Kidney (tissue), 14 donors: ENCODE data around the gene ZMYM3. TPM values are rescaled to one million over a fixed set of nuclear protein-coding genes. Genes with fewer than 3 reads are reported as not detected.

Source experiments
- DNase-seq, 5 donors: peaks; one replicate each; pipeline ENCODE4 v3.0.0-alpha.2; 2013 to 2020
- FAIRE-seq: peaks from 2 replicates; lab custom pipeline; 2012; peaks lifted over from hg19 to GRCh38; lab: Jason Lieb, UNC
- H3K27ac ChIP-seq, 2 donors: one replicate each; pipeline ENCODE4 v1.7.0; 2013; ENCODE audit warnings: low read depth in 2 of 2, low read length in 2 of 2, inconsistent platforms in 1 of 2
- H3K27me3 ChIP-seq: one replicate; pipeline ENCODE4 v1.7.1; 2013; ENCODE audit warnings: low read length, inconsistent platforms; ENCODE audit not compliant: control insufficient read depth, insufficient read depth
- H3K36me3 ChIP-seq, 3 donors: one replicate each; pipeline versions ENCODE4 v1.7.0 to v1.7.1; 2013; ENCODE audit warnings: low read length in 3 of 3, control low read depth in 1 of 3, inconsistent platforms in 1 of 3; ENCODE audit not compliant: insufficient read depth in 3 of 3, control insufficient read depth in 2 of 3
- H3K4me1 ChIP-seq, 3 donors: one replicate each; pipeline versions ENCODE4 v1.7.0 to v1.7.1; 2013; ENCODE audit warnings: low read length in 3 of 3, inconsistent platforms in 1 of 3, low read depth in 1 of 3; ENCODE audit not compliant: control insufficient read depth in 2 of 3, insufficient read depth in 2 of 3
- H3K4me3 ChIP-seq, 3 donors: one replicate each; pipeline versions ENCODE4 v1.7.0 to v1.8.1; 2013; ENCODE audit warnings: low read length in 3 of 3, control low read depth in 1 of 3, inconsistent platforms in 1 of 3
- H3K9ac ChIP-seq, 3 donors: one replicate each; pipeline versions ENCODE4 v1.7.0 to v1.7.1; 2013; ENCODE audit warnings: low read length in 3 of 3, control low read depth in 1 of 3, inconsistent platforms in 1 of 3
- H3K9me3 ChIP-seq, 3 donors: one replicate each; pipeline versions ENCODE4 v1.7.0 to v1.7.1; 2013; ENCODE audit warnings: low read length in 3 of 3, control low read depth in 1 of 3, inconsistent platforms in 1 of 3; ENCODE audit not compliant: control insufficient read depth in 2 of 3, insufficient read depth in 1 of 3
- intact Hi-C: fragments of 100-400 bp; cut with DNase I; formaldehyde crosslinking; loops from one replicate; pipeline ENCODE4 v1.11.1; 2022
- polyA plus RNA-seq: library from polyadenylated mRNA; stranded (reverse); fragments of 350-450 nt; fragmentation: Illumina TruSeq; extraction: RNeasy Lipid Tissue Mini Kit (QIAGEN cat#74804); gene quantifications from one replicate; pipeline ENCODE4 v1.2.3, GENCODE V29; 2014; ENCODE audit warnings: low read depth, low replicate concordance; ENCODE audit not compliant: insufficient read depth
- total RNA-seq: library from RNA; stranded (reverse); fragmentation: NEBNext Ultra II Directional; extraction: Animal tissue kit (Norgen Biotek cat#: 25700); gene quantifications from one replicate; pipeline ENCODE4 v1.2.1, GENCODE V29; 2021
- TF ChIP-seq, protein P1 (sequence below): IDR thresholded peaks from 3 replicates; pipeline ENCODE4 v1.5.1; 2012; ENCODE audit warnings: mild to moderate bottlenecking, moderate library complexity, borderline replicate concordance; ENCODE audit not compliant: insufficient read depth; ENCODE audit errors: extremely low read depth
- donor health status: control.
- donor health status: control.
- donor health status: control.
- donor health status: control.
- donor health status: control.
- donor health status: DM: yes; HTN: yes; CAD: no.
- donor health status: Normal renal cell carcinoma (clear cell type).

The ZMYM3 gene
- total and polyA plus RNA-seq, 2 donors from 2014 or later, result 9.7 to 26.7 TPM

DNA sequence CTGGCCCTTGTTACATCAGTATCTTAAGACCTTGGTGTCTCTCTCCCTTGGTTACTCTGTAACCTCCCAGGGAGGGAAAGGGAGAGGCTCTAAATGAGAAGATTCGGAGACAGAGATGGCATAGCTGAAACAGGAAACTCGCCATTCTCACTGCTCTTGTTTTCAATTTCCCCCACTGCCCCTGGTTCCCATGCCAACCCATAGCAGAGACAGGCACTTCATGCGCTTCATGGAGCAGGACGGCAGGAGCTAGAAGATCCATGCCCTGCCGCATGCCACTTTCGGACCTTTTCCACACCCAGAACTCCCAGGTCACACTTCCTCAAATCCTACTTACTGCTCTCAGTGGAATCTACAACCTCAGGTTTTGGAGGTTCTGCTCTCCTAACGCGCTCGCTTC lies 3.1 kb downstream of the ZMYM3 start:
- no peak overlapping the region for H3K9ac ChIP-seq
- no peaks in the 10 kb centered on the region for H3K9me3 ChIP-seq
- no peak overlapping the region for H3K27ac ChIP-seq
- no peak for FAIRE-seq
- peaks cover 0 to 2% (median 0%) of the 10 kb centered on the region in 3 donors for H3K4me1 ChIP-seq
- peak overlapping the region in 1 of 3 donors; percentile 2 for H3K4me3 ChIP-seq
- peak in 4 of 5 donors; percentile 43 to 70 (median 62) for DNase-seq
- H3K36me3 ChIP-seq, result peaks cover 2 to 26% (median 11%) of the 10 kb centered on the region in 3 donors
- no peaks in the 10 kb centered on the region for H3K27me3 ChIP-seq
- intact Hi-C loops, result no loop called here
- TF ChIP-seq, protein P1, sequence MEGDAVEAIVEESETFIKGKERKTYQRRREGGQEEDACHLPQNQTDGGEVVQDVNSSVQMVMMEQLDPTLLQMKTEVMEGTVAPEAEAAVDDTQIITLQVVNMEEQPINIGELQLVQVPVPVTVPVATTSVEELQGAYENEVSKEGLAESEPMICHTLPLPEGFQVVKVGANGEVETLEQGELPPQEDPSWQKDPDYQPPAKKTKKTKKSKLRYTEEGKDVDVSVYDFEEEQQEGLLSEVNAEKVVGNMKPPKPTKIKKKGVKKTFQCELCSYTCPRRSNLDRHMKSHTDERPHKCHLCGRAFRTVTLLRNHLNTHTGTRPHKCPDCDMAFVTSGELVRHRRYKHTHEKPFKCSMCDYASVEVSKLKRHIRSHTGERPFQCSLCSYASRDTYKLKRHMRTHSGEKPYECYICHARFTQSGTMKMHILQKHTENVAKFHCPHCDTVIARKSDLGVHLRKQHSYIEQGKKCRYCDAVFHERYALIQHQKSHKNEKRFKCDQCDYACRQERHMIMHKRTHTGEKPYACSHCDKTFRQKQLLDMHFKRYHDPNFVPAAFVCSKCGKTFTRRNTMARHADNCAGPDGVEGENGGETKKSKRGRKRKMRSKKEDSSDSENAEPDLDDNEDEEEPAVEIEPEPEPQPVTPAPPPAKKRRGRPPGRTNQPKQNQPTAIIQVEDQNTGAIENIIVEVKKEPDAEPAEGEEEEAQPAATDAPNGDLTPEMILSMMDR, result no peak

DNA sequence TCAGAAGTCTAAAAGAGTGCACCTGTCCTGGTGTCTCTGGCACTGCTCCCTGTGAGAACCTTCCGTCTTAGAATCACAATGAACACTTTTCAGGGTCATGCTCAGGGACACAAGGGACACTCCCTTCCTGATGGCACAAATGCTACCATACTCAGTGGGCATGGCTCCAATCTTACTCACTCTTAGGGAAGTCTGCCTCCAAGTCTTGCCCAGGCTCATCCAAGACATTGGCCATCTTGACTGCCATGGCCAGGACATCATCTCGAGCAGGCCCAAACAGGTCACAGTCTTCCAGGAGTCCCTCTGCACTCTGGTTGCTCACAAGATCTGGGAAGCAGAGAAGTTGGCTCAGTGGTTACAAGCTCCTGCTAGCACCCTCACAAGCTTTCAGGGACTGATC lies 8.8 kb downstream of the ZMYM3 start:
- Histone ChIP-seq H3K9me3 (no peaks in the 10 kb centered on the region), H3K36me3 (peaks cover 6 to 61% (median 24%) of the 10 kb centered on the region in 3 donors), H3K4me1 (no peaks in the 10 kb centered on the region), H3K4me3 (no peak overlapping the region), H3K27ac (no peak overlapping the region), H3K9ac (no peak overlapping the region), H3K27me3 (no peaks in the 10 kb centered on the region)
- DNase-seq (no peak), FAIRE-seq (no peak)
- intact Hi-C loops, result no loop called here
- TF ChIP-seq, protein P1, result no peak

- TF ChIP-seq, protein P1, result no peak
- Histone ChIP-seq H3K36me3 (peaks cover 6 to 57% (median 24%) of the 10 kb centered on the region in 3 donors), H3K27me3 (no peaks in the 10 kb centered on the region), H3K4me3 (no peak overlapping the region), H3K9ac (no peak overlapping the region), H3K9me3 (no peaks in the 10 kb centered on the region), H3K27ac (no peak overlapping the region), H3K4me1 (no peaks in the 10 kb centered on the region)
- DNase-seq, result no peak
- FAIRE-seq, result no peak
- intact Hi-C loops, result no loop called here
These were observed 9.4 kb downstream of the ZMYM3 start for GRCh38 chrX:71244359-71245128.
